Measurements from ENCODE around the gene PRKCA.
"Not testable (repeated sequence)": the region's sequence is repeated elsewhere in the genome, so short reads cannot be mapped to it uniquely, and the experiment has no call there.

Gene PRKCA

GRCh38 chr17:66395961-66396360, 93.5 kb downstream of the PRKCA start:
- DNase-seq, result no peak

DNA sequence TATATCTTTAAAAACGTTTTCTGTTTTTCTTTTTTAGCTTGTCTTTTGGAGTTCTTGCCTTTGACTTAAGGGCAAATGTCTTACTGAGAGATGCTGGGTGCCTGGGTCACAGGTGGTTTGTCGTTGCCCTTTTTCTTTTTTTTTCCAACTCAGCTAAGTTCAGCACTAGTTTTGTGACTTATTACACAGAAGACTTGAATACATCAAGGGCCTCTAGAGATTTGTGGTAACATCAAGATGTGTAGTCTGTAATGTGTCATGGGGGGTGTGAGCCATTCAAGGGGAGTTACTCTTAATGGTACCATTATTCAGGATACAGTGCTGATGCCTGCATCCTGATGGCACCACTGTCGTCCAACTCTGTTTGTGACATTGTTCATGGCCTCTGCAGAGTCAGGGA, 95.1 kb downstream of the PRKCA start:
- DNase-seq, result no peak

DNA sequence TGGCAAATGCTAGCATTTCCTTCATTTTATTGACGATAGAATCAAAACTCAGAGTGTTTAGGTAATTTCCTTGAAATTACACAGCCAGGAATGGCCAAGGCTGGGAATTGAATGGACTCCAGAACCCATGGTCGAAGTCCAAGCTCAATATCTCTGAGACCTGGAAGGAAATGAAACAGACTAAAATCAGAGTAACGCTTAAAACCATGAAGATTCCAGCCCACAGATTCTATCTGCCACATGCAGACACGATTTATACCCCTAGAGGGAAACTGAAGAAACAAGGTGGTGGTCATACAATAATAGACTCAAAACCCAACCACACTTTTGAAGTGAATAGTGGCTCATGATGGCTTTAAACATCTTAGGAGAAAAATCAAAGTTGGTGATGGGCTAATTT, 95.6 kb downstream of the PRKCA start:
- no peak for DNase-seq

GRCh38 chr17:66398617-66399016, 96.2 kb downstream of the PRKCA start:
- DNase-seq, result no peak

GRCh38 chr17:66399441-66399840, 97.0 kb downstream of the PRKCA start:
- DNase-seq, result no peak

DNA sequence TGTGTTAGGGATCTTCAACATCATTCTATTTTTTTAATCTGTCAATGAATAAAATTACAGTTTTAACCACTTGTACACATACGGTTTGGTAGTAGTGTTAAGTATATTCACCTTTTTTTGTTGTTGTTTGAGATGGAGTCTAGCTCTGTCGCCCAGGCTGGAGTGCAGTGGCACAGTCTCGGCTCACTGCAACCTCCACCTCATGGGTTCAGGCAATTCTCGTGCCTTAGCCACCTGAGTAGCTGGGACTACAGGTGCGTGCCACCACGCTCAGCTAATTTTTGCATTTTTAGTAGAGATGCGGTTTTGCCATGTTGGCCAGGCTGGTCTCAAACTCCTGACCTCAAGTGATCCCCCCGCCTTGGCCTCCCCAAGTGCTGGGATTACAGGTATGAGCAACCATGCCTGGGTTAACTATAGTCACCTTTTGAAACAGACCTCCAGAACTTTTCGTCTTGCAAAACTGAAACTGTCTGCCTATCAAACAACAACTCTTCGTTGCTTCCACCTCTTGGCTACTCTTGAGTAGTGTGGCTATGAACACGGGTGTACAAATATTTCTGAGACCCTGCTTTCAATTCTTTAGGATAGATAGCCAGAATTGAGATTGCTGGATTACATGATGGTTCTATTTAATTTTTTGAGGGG, 97.8 kb downstream of the PRKCA start:
- DNase-seq, result not testable (repeated sequence)

DNA sequence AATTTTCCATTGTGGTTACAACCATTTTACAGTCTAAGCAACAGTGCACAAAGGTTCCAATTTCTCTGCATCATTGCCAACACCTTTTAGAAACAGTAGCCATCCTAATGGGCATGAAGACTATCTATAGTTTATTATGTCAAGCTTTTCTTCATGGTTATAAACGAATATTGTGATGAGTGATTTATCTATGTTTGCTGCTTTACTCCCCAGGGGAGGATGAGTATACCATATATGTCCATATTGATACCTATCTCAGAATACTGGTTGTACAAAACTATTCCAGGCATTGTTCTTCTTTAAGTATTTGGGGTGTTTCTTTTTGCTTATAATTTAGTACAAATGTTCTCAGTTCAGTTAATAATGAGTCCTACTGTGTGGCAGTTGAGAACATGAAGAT, 98.3 kb downstream of the PRKCA start:
- DNase-seq, result no peak

DNA sequence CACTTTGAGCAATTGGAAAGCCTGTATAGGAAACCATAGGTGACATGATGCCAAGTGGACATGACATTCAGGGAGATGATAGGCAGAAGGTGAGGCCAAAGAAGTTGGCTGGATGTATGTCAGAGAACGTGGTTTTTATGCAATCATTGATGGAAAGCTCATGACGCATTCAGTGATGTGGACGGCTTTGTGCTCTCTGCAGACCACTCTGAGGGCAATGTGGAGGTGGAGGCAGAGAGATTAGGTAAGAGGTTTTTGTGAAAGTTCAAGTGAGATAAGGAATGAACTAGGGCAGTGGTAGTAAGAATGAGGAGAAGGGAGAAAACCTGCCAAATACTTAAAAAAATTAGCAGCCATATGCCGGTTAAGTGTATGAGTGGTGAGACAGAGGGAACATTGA, 99.0 kb downstream of the PRKCA start:
- DNase-seq, result no peak

DNA sequence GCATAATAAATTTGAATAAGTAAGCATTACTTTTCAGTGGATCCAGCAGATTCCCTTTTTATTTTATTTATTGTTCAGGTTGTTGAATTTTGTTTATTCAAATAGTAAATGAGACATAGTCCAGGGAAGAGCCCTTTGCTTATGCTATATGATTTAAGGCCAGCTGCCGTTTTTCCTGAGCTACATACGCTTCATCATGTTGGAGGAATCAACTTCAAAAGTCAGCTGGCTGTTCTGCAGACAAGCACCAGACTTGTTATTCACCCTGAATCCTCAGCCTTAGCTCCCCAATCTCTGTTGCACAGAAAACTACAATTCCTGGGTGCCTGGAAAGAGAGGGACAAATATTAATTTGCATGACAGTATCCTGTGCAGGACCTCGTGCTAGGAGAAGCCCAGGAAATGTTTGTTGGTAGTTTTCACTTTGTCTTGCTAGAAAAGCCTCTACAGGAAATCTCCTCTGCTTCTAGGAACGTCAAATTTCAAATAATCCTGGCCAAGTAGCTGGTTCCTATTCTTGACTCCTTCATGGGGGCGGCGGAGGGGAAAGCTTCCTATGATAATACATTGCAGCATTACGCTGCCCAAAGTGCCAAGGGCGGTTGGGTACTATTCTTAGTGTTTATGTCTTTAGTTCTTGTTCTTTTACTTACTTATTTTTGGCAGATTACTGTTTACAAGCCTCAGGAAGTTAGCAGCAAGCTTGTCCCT, 101.6 kb downstream of the PRKCA start:
- DNase-seq, result no peak

DNA sequence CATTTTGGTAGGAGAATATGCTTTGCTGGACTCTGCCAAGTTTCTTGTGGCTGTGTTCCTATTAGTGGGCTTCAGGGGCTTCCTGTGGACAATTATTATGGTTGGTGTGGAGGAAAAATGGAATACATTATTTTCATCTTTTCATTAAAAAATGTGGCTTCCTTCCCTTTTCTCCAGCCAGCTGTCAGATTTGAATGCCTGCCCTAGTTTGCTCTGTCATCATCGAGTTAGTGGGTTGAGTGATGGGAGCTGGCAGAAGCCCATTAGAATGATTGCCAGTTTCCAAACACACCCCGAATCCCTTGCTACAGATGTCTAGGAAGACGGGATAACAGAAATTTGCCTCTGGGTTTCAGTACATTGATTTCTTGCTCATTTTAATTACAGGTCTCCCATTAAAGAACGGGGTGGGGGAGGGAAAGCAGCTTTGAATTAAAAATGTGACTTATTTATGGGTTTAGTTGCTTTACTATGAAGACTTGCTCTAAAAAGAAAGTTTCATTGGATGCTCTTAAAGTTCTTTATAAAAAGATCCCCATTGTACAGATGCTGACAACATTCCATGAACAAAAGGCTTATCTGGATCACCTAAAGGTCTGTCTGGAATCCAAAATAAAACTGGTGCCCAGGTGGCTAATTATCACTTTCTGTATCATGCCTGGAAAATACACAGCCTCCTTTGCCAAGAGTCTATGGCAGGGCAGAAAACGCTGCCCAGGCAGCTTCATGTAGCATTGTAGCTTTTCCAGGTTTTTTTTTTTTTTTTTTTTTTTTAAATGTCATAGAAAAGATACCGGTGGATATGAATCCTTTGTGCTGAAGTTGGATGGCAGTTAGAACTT, 103.6 kb downstream of the PRKCA start:
- no peak for DNase-seq

- no peak for DNase-seq
Observed at GRCh38 chr17:66406701-66407644, 104.6 kb downstream of the PRKCA start.

GRCh38 chr17:66407864-66408263, 105.5 kb downstream of the PRKCA start:
- no peak for DNase-seq

DNA sequence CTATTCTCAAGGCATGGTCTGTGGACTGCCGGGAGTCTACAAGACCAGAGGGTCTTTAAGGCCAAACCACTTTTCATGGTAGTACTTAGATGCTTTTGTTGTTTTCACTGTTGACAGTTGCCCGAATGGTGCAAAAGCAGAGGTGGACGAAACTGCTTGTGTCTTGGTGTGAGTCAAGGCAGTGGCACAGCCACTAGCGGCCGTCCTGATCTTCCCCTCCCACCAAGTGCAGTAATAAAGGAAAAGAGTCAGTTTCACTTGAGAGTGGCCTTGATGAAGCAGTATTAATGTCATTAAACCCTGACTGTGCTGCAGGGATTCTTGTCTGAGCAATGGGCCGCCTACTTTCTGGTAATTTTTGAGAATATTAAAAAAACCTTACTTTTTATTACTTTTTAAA, 109.1 kb downstream of the PRKCA start:
- no peak for DNase-seq

GRCh38 chr17:66412857-66413558, 110.6 kb downstream of the PRKCA start:
- DNase-seq, result no peak

GRCh38 chr17:66413559-66414520, 111.4 kb downstream of the PRKCA start:
- no peak for DNase-seq

DNA sequence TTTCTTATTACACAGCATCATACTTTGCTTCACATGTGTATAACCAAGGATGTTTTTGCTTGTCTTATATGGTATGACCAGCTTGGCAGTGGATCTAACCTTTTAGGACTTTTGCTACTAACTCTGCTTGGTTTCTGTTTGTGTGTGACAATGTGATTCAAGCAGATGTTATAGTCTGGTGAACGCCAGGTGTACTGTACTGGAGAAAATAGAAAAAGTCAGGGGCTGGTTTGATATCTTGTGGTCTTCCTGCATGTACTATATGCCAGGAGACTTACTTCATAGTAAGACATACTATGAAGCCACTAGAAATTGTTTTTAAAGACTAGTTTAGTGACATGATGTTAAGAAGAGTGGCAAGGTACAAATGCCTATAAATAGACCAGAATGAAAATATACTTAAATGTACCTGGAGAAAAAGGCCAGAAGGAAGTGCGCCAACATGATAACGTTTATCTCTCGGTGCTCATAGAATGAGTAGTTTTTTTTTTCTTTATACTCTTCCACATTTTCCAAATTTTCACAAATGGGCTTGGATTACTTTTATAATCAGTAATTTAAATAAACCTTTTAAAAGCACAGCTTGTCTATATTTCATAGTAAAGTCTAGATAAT, 112.3 kb downstream of the PRKCA start:
- no peak for DNase-seq

DNA sequence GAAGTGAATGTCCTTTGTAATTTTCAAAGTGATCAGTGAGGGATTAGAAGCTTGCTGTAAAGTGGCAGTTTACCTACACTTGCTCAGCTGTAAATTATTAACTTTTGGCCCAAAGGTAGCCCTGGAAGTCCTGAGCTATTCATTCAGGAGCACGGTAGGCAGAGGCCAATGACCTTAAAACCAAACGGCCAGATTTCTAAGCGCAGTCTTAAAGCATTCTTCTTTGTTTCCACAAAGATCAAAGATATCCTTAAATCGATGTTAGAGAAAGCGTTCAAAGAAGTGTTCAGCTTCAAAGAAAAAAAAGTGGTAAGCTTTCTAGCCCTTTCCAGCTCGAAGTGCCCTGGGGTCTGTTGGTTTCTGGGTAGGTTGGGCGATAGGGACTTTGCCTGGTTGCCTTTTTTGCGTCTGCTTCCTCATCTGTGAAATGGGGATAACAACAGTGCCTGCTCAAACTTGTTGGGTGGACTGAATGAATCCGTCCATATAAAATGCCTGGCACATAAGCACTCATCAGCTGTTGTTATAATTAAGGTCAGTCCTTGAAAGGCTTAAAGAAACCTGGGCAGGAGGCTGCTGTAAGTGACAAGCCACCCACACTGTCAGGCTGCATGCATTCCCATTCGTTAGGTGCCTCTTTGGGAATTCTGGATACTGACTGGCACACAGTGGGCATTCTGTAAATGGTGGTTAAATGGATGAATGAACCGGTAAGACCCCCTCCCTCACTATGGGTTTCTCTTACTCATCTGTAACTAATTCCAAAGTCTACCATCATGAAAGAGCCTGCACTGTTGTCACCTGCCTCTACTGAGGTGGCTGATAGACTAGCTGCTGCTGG, 113.2 kb downstream of the PRKCA start:
- DNase-seq, result no peak

DNA sequence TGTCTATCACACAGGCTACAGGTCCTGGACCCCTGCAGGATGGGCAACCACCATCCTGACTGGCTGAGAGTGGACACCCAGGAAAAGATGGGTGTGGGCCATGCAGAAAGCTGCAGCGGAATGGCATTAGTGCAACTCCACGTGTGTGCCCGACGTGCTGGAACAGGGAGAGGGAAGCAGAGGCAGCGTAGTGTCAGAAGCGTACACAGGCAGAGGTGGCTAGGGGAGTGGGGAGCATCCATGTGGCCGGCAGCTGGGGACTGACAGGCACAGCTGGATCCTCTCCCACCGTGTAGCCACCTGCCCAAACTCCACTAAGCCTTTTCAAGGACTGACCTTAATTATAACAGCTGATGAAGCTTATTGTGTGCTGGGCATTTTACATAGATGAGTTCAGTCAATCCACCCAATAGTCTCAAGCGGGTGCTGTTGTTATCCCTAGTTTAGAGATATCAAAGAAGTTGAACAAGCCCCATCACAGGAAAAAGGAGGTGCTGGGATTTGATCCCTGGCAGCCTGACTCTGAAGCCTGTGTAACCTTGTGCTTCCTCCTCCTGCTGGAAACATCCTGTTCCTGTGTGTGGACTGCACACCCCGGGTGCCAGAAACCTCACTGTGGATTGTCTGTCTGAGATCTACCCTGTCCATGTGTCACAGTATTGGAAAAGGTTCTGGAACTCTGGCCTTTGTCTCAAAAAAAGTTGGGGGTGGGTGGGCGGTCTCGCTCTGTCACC, 114.0 kb downstream of the PRKCA start:
- no peak for DNase-seq

DNA sequence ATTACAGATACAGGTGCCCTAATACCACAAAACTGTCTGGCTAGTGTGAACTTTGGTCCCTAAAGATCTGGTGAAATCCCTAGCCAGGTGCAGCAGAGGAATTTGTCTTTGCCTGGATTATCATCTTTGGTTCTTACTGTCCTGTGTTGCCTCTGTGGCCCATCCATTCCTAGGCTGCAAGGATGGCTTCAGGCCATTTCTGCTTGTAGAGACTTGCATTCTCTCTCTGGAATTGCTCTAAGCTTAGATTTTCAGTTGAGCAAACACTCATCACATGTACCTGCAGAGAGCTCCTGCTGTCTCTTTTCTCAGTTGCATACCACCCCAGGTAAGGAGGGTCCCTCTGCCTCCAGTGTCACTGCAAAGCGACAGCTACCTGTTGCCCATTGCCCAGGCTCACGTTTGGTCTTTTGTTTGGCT, 114.9 kb downstream of the PRKCA start:
- DNase-seq, result no peak

Data from activated naive CD4-positive, alpha-beta T cell treated with anti-CD3 and anti-CD28 coated beads, Interleukin-2, amount 50 U/mL, for 16 hours (primary cell).